ENCODE measurements around the gene CALML6. TPM values are rescaled to one million over a fixed set of nuclear protein-coding genes. Genes with fewer than 3 reads are reported as not detected.

The CALML6 gene
- total and polyA plus RNA-seq, 2 of the 4 experiments (the other 2 are of a cell fraction) = 0.91 TPM; not detected in 1

DNA sequence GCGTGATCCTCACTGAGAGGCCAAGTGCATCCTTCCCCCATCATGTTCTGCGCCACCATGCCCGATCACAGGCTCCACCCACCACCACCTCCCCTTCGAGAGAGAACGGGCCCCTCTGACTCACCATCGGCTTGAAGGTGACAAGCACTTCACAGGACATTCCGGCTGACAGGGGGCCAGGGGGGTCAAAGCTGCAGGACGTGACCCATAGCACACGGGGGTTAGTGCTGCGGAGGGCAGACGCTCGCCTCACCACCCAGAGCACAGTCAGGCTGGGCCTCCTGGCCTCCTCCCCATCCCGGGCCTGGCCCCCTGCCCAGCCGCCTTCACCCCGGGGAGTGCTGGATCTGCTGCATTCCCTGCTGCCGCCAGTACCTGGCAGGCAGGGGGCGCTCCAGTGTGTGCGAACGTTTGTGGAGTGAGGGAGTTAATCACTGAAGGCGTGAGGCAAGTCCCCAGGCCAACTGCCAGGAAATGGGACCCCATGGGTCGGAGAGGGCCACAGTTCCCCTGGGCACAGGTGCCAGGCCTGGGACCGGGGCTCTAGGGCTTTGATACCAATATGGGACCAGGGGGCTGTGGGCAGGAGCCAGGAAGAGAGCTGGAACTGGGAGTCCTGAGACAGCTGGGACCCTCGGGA is 44.9 kb downstream of the CALML6 start:
- Histone ChIP-seq H3K18ac (ENCODE audit: low read depth, low read length) (no peak overlapping the region), H2AFZ (replicated peaks; ENCODE audit: low read length, poor library complexity) (peak overlapping the region; percentile 59), H3K23ac (ENCODE audit: low read depth, low read length) (no peak overlapping the region), H3K14ac (replicated peaks; ENCODE audit: low read depth, low read length) (no peak overlapping the region), H2AK5ac (ENCODE audit: low read depth, low read length) (no peak overlapping the region), H2BK15ac (ENCODE audit: low read depth, low read length) (no peak overlapping the region), H2BK5ac (ENCODE audit: low read depth, low read length, poor library complexity, severe bottlenecking) (no peak overlapping the region), H3K9me1 (ENCODE audit: insufficient read depth, low read length) (no peaks in the 10 kb centered on the region), H3K4me1 (ENCODE audit: control insufficient read depth, insufficient read depth, low read length) (peaks cover 2% of the 10 kb centered on the region; the same call in 1 of the 2 replicates), H4K20me1 (ENCODE audit: insufficient read depth, low read length) (no peaks in the 10 kb centered on the region), H3K27ac (ENCODE audit: insufficient read depth, low read length) (no peak overlapping the region), H3K9me3 (ENCODE audit: control insufficient read depth, insufficient read depth, low read length) (no peaks in the 10 kb centered on the region), H4K8ac (ENCODE audit: low read depth in 2 of 2, low read length in 2 of 2) (no peak overlapping the region), H2BK20ac (ENCODE audit: low read depth, low read length) (no peak overlapping the region), H3K4me2 (ENCODE audit: low read depth, low read length) (peak overlapping the region; percentile 25; the same call in 1 of the 2 replicates), H2AK9ac (replicated peaks; ENCODE audit: low read depth, low read length, poor library complexity) (peak overlapping the region; percentile 51), H3K4me3 (ENCODE audit: insufficient read depth, low read depth, low read length) (no peak overlapping the region), H3K4ac (ENCODE audit: low read depth, low read length) (no peak overlapping the region), H4K91ac (ENCODE audit: insufficient read depth, low read depth, low read length) (no peak overlapping the region), H3K27me3 (ENCODE audit: control insufficient read depth, insufficient read depth, low read length) (peaks cover 35% of the 10 kb centered on the region), H3K36me3 (ENCODE audit: control insufficient read depth, insufficient read depth, low read length) (no peaks in the 10 kb centered on the region), H2BK120ac (ENCODE audit: low read depth, low read length) (no peak overlapping the region), H4K5ac (ENCODE audit: low read depth, low read length) (no peak overlapping the region), H3K56ac (ENCODE audit: extremely low read depth, insufficient read depth, low read length) (no peak overlapping the region; the same call in 1 of the 2 replicates), H3K79me1 (ENCODE audit: low read depth in 1 of 2, low read length in 2 of 2) (no peaks in the 10 kb centered on the region), H3K9ac (ENCODE audit: low read depth, low read length) (no peak overlapping the region)
- peak; percentile 95 for ATAC-seq (ENCODE audit: low read depth)
- CTCF ChIA-PET = interaction anchor here (0.6 to 1.2 kb wide), 2 partner anchors 74 to 85 kb away, joined by 4 to 6 read pairs; no protein-coding TSS in a partner anchor
- in situ Hi-C loops (cut with MboI; ENCODE audit: low sequenced_read_pairs) = loop anchor here (10.0 to 25.0 kb wide), 3 partner anchors 85 to 402 kb away; no protein-coding TSS in a partner anchor
- peak; percentile 51 for DNase-seq
- intact Hi-C loops (cut with micrococcal nuclease) = loop anchor here (5.0 kb wide), 1 partner anchor 87 kb away; no protein-coding TSS in a partner anchor
- dilution Hi-C loops (cut with HindIII; ENCODE audit: low sequenced_read_pairs, unreplicated experiment) = no loop called here
- WGBS, 2 experiments (ENCODE audit: extremely low coverage in 2 of 2, insufficient read length in 1 of 2) = 9% methylated on average over 10 of the region's 23 CpGs; no CpG with 5 or more reads in 1 of the 2 experiments
- POLR2A ChIA-PET (ENCODE audit: unreplicated experiment) = interaction anchor here (0.6 kb wide), 1 partner anchor 48 kb away, joined by 3 read pairs; no protein-coding TSS in a partner anchor
- BruUV-seq (replicated peaks) = no TSS peak
- TF ChIP-seq SMC3 (IDR thresholded peaks at IDR 0.05; ENCODE audit: low read depth, low read length) (peak; percentile 50), BHLHE40 (IDR thresholded peaks at IDR 0.05; ENCODE audit: low read depth, low read length) (no peak), RFX5 (IDR thresholded peaks at IDR 0.05; ENCODE audit: low read depth, low read length) (no peak), POLR2A (IDR thresholded peaks at IDR 0.05; ENCODE audit: low read depth, low read length) (no peak), FOS (IDR thresholded peaks at IDR 0.05; ENCODE audit: low read depth, low read length) (no peak), CHD1 (IDR thresholded peaks at IDR 0.05; ENCODE audit: low read depth, low read length) (no peak), NFE2L2 (IDR thresholded peaks at IDR 0.05; ENCODE audit: low read depth, low read length) (no peak), MXI1 (IDR thresholded peaks at IDR 0.05; ENCODE audit: borderline replicate concordance, low read depth, low read length) (no peak), MAZ (IDR thresholded peaks at IDR 0.05; ENCODE audit: borderline replicate concordance, low read depth, low read length) (peak; percentile 36; the same call in 1 of the 2 replicates), MAFK (IDR thresholded peaks at IDR 0.05; ENCODE audit: low read depth, low read length) (no peak), RCOR1 (IDR thresholded peaks at IDR 0.05; ENCODE audit: insufficient replicate concordance, low read length) (no peak), RAD21 (IDR thresholded peaks at IDR 0.05; ENCODE audit: low read length) (peak; percentile 62)
- TF ChIP-seq, protein P1, sequence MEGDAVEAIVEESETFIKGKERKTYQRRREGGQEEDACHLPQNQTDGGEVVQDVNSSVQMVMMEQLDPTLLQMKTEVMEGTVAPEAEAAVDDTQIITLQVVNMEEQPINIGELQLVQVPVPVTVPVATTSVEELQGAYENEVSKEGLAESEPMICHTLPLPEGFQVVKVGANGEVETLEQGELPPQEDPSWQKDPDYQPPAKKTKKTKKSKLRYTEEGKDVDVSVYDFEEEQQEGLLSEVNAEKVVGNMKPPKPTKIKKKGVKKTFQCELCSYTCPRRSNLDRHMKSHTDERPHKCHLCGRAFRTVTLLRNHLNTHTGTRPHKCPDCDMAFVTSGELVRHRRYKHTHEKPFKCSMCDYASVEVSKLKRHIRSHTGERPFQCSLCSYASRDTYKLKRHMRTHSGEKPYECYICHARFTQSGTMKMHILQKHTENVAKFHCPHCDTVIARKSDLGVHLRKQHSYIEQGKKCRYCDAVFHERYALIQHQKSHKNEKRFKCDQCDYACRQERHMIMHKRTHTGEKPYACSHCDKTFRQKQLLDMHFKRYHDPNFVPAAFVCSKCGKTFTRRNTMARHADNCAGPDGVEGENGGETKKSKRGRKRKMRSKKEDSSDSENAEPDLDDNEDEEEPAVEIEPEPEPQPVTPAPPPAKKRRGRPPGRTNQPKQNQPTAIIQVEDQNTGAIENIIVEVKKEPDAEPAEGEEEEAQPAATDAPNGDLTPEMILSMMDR (conservative IDR thresholded peaks at IDR 0.05; ENCODE audit: low read depth, low read length) = peak; percentile 66
- TF ChIP-seq, protein P2, sequence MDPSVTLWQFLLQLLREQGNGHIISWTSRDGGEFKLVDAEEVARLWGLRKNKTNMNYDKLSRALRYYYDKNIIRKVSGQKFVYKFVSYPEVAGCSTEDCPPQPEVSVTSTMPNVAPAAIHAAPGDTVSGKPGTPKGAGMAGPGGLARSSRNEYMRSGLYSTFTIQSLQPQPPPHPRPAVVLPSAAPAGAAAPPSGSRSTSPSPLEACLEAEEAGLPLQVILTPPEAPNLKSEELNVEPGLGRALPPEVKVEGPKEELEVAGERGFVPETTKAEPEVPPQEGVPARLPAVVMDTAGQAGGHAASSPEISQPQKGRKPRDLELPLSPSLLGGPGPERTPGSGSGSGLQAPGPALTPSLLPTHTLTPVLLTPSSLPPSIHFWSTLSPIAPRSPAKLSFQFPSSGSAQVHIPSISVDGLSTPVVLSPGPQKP (IDR thresholded peaks at IDR 0.05; ENCODE audit: borderline replicate concordance, low read depth, low read length) = no peak
- TF ChIP-seq, protein P3, sequence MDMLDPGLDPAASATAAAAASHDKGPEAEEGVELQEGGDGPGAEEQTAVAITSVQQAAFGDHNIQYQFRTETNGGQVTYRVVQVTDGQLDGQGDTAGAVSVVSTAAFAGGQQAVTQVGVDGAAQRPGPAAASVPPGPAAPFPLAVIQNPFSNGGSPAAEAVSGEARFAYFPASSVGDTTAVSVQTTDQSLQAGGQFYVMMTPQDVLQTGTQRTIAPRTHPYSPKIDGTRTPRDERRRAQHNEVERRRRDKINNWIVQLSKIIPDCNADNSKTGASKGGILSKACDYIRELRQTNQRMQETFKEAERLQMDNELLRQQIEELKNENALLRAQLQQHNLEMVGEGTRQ (IDR thresholded peaks at IDR 0.05; ENCODE audit: low read depth, low read length) = no peak

Data from IMR-90 (cell line).